Activated CD4-positive, alpha-beta T cell treated with anti-CD3 and anti-CD28 coated beads, Interleukin-2, amount 10 ng/mL, durations not matched to agents 24 days and 14 days (primary cell): ENCODE measurements around the gene CD74. TPM values are rescaled to one million over a fixed set of nuclear protein-coding genes. Genes with fewer than 3 reads are reported as not detected.

Experiments used
- DNase-seq: peaks from one replicate; pipeline ENCODE4 v3.0.0; 2022
- H3K27ac Mint-ChIP-seq: one replicate; pipeline ENCODE4 v1.8.0; 2022; ENCODE audit warnings: mild to moderate bottlenecking, mixed read lengths
- H3K27me3 Mint-ChIP-seq: one replicate; pipeline ENCODE4 v1.8.0; 2022; ENCODE audit warnings: mixed read lengths
- H3K36me3 Mint-ChIP-seq: one replicate; pipeline ENCODE4 v1.8.0; 2022; ENCODE audit warnings: low read depth, mild to moderate bottlenecking, mixed read lengths
- H3K4me1 Mint-ChIP-seq: one replicate; pipeline ENCODE4 v1.8.0; 2021; ENCODE audit warnings: mixed read lengths
- H3K4me3 Mint-ChIP-seq: one replicate; pipeline ENCODE4 v1.8.0; 2022; ENCODE audit warnings: mild to moderate bottlenecking, moderate library complexity, mixed read lengths
- H3K9me3 Mint-ChIP-seq: one replicate; pipeline ENCODE4 v1.8.0; 2021; ENCODE audit warnings: mixed read lengths
- intact Hi-C: fragments of 100-400 bp; cut with micrococcal nuclease; formaldehyde crosslinking; loops from one replicate; pipeline ENCODE4 v1.15.1; 2023
- total RNA-seq: library from RNA; stranded (reverse); gene quantifications from 2 replicates; pipeline ENCODE4 v1.2.3, GENCODE V29; 2022

The CD74 gene
- total RNA-seq, 1 donor from 2014 or later: 325 TPM

DNA sequence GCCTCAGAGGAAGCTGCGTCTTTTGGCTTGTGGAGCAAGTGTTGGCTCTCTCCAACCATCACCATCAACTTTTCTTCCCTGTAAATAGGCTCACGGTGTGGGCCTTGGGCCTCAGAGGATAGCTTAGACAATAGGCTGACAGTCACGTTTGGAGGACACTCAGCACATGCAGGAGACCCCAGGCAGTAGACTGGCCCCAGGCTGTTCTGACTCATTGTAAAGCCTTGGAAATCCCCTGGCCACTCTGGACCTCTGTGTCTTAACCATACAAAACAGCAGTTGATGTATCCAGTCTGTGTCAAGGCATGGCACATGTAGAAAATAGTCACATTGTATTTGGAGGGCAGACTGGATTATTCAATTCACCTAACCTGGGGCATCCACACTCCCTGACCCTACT is 18.6 kb downstream of the CD74 start:
- peaks cover 54% of the 10 kb centered on the region for H3K36me3 Mint-ChIP-seq
- H3K4me1 Mint-ChIP-seq: peaks cover 1% of the 10 kb centered on the region
- H3K27ac Mint-ChIP-seq: no peak overlapping the region
- H3K27me3 Mint-ChIP-seq: no peaks in the 10 kb centered on the region
- no peaks in the 10 kb centered on the region for H3K9me3 Mint-ChIP-seq
- intact Hi-C loops: no loop called here
- H3K4me3 Mint-ChIP-seq: no peak overlapping the region
- no peak for DNase-seq

DNA sequence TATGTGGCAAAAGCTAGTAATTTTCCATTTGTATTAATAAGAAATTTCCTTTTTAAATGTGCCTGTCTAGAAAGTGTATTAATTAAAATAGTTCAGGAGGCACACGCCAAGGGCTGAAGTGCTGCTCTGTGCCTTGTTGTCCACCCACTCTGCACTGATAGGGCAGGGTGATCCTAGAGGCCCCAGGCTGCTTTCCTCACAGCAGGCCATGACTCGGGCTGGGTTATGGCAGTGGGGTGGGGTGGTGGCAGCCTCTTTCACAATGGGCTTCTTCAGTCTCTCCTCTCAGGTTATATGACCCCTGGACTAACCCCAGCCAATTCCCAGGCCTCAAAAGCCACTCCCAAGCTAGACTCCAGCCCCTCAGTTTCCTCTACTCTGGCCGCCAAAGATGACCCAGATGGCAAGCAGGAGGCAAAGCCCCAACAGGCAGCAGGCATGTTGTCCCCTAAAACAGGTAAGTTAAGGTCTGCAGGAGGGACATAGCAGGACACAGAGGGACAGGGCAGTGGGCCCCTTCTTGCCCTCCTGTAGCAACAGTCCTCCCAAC is 19.5 kb downstream of the CD74 start:
- H3K9me3 Mint-ChIP-seq: no peaks in the 10 kb centered on the region
- peaks cover 50% of the 10 kb centered on the region for H3K36me3 Mint-ChIP-seq
- no peak overlapping the region for H3K4me3 Mint-ChIP-seq
- DNase-seq: no peak
- peaks cover 1% of the 10 kb centered on the region for H3K4me1 Mint-ChIP-seq
- no peaks in the 10 kb centered on the region for H3K27me3 Mint-ChIP-seq
- H3K27ac Mint-ChIP-seq: peak overlapping the region; percentile 45
- intact Hi-C loops: no loop called here

DNA sequence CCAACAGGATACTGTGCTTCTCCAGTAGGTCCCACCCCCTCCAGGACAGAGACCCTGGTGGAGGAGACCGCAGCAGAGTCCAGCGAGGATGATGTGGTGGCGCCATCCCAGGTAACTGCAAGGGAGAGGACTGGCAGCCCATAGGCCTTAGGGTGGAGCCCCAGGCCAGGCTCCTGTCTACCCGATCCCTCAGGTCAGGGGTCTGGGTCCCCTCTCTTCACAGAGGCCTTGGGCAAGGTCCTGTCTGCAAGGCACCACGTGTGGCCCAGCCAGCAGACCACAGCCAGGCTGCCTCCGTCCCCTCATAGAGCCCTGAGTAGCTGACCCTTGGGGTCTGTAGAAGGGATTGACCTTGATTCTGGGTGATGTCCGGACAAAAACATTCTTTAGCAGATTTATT is 20.0 kb downstream of the CD74 start:
- intact Hi-C loops: no loop called here
- H3K4me3 Mint-ChIP-seq: no peak overlapping the region
- peaks cover 52% of the 10 kb centered on the region for H3K36me3 Mint-ChIP-seq
- no peaks in the 10 kb centered on the region for H3K27me3 Mint-ChIP-seq
- H3K9me3 Mint-ChIP-seq: no peaks in the 10 kb centered on the region
- H3K27ac Mint-ChIP-seq: no peak overlapping the region
- DNase-seq: no peak
- H3K4me1 Mint-ChIP-seq: peaks cover 1% of the 10 kb centered on the region

DNA sequence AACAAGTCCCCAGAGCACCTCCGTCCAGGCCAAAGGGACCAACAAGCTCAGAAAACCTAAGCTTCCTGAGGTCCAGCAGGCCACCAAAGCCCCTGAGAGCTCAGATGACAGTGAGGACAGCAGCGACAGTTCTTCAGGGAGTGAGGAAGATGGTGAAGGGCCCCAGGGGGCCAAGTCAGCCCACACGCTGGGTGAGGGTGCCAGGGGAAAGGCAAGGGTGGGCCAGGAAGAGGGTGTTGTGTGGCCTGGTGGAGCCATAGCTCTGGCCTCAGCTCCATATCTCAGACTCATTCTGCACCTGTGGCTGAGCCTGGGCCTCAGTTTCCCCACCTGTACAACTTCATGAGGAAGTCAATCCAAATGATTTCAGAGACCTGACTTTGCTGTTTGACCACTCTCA is 20.7 kb downstream of the CD74 start:
- DNase-seq: no peak
- Mint-ChIP-seq H3K4me1 (peaks cover 1% of the 10 kb centered on the region), H3K27ac (no peak overlapping the region), H3K36me3 (peaks cover 50% of the 10 kb centered on the region), H3K4me3 (no peak overlapping the region), H3K27me3 (no peaks in the 10 kb centered on the region), H3K9me3 (no peaks in the 10 kb centered on the region)
- intact Hi-C loops: no loop called here

DNA sequence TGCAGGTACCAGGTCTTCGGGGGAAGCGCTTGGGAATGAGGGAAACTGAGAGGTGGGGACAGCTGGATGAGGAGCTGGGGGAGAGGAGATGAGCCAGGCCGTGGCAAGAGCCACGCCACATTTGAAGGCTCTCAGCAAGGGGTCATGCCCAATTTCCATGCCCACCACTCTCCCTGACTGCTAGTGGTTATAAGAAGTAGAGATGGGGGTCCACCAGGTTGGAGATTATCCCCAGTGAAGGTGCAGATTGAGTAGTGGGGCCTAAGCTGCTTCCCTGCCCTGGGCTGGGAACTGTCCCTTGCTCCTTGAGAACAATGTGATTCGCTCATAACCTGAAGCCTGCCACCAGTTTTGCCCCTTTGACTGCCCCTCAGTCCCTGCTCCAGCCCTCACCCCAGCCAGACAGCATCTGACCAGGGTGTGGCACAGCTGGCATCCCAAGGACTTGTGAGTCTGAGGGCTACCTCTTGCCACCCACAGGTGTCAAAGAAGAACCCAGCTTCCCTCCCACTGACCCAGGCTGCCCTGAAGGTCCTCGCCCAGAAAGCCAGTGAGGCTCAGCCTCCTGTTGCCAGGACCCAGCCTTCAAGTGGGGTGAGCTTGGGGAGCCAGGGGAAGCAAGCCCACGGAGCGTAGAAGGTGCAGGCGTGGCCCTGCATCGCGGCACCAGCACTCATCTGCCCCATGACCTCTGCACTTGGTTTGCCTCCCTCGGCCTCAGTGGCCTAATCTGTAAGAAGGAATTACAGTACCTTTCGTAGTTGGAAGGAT is 21.5 kb downstream of the CD74 start:
- DNase-seq: no peak
- no peaks in the 10 kb centered on the region for H3K9me3 Mint-ChIP-seq
- no peaks in the 10 kb centered on the region for H3K27me3 Mint-ChIP-seq
- no peak overlapping the region for H3K4me3 Mint-ChIP-seq
- H3K36me3 Mint-ChIP-seq: peaks cover 51% of the 10 kb centered on the region
- intact Hi-C loops: no loop called here
- H3K4me1 Mint-ChIP-seq: peaks cover 1% of the 10 kb centered on the region
- H3K27ac Mint-ChIP-seq: no peak overlapping the region

DNA sequence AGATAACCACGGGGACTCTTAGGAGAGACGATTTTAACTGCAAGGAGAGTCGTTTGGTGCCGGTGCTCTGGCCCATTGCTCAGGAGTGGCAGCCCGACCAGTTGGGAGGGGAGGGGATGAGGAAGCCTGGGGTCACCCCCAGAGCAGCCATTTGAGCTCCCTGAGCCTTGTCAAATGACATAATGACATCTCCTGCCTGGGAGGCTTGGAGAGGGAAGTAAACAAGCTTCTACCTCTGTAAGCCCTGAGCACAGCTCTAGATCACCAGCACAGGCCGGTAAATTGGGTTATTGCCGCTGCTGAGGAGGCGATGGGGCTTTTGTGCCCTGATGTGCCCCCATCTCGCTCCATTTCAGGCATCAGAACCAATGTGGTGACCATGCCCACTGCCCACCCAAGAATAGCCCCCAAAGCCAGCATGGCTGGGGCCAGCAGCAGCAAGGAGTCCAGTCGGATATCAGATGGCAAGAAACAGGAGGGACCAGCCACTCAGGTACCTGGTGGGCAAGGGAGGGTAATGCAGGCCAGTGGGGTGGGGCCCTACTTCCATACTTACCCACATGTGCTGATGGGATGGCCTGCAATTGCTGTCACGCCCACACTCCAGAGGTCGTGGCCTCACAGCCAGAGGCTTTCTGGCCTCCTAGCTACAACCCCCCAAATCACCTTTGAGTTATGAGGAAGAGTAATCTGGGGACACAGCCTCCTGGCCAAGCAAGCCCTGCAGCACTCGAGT is 23.0 kb downstream of the CD74 start:
- H3K4me1 Mint-ChIP-seq: peaks cover 1% of the 10 kb centered on the region
- no peaks in the 10 kb centered on the region for H3K27me3 Mint-ChIP-seq
- peaks cover 45% of the 10 kb centered on the region for H3K36me3 Mint-ChIP-seq
- DNase-seq: no peak
- no peaks in the 10 kb centered on the region for H3K9me3 Mint-ChIP-seq
- H3K4me3 Mint-ChIP-seq: no peak overlapping the region
- no peak overlapping the region for H3K27ac Mint-ChIP-seq
- intact Hi-C loops: no loop called here

DNA sequence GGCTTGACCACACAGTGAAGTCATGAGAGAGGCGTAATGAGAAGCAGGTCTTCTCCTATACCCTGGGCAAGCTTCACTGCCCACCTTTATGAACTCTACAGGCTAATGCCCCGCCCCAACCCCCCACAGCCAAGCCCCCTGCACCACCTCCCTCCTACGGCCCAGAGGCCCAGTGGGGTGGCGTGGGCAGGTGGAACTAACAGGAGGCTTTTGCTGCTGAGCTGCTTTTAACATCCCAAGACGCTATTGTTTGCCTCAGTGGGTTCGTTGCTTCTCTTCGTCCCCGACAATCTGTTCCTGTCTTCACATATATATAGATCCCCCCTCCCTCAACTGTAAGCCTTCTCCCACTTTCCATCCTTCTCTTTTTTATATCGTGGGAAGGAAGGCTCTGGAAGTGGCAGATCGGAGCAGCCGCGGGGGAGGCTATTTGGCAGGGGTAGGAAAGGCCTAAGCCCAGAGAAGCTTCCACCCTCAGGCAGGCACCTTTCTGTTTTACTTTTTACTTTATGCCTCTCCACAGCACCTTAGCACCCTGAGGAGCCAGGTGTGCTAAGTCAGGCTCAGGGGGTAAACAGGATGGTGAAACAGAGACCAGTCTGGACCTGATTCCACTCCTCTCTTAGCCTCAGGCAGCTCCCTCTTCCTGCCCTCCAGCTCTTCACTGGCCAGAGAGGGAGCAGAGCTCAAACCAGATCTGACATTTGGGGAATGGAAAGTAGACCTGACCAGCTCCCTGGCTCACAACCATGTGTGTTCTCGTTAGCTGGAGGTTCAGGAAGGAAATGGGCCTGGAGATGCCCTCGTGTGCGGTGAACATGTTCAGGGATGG is 26.5 kb downstream of the CD74 start:
- no peak for DNase-seq
- peaks cover 58% of the 10 kb centered on the region for H3K36me3 Mint-ChIP-seq
- H3K27ac Mint-ChIP-seq: no peak overlapping the region
- H3K4me1 Mint-ChIP-seq: no peaks in the 10 kb centered on the region
- intact Hi-C loops: no loop called here
- H3K9me3 Mint-ChIP-seq: no peaks in the 10 kb centered on the region
- H3K27me3 Mint-ChIP-seq: no peaks in the 10 kb centered on the region
- H3K4me3 Mint-ChIP-seq: no peak overlapping the region

DNA sequence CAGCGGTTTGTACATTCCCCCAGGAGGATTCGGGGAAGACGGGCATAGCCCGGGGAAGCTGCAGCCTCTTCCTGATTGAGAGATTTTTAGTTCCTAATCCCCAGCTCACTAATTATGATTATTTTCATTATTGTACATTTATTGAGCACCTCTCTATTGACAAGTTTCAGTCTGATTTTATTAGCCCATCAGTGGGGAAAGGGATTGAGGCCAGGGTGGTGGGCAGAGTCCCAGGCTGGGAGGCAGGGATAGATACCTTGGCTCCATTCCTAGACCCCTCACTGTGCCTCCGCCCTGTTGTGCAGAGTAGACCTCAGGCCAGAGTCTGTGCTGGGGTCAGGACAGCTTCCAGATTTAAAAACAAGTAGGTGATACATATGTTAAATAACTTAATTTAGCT is 28.0 kb downstream of the CD74 start:
- H3K4me3 Mint-ChIP-seq: no peak overlapping the region
- intact Hi-C loops: no loop called here
- H3K27ac Mint-ChIP-seq: no peak overlapping the region
- H3K4me1 Mint-ChIP-seq: no peaks in the 10 kb centered on the region
- no peaks in the 10 kb centered on the region for H3K27me3 Mint-ChIP-seq
- DNase-seq: no peak
- no peaks in the 10 kb centered on the region for H3K9me3 Mint-ChIP-seq
- peaks cover 63% of the 10 kb centered on the region for H3K36me3 Mint-ChIP-seq

DNA sequence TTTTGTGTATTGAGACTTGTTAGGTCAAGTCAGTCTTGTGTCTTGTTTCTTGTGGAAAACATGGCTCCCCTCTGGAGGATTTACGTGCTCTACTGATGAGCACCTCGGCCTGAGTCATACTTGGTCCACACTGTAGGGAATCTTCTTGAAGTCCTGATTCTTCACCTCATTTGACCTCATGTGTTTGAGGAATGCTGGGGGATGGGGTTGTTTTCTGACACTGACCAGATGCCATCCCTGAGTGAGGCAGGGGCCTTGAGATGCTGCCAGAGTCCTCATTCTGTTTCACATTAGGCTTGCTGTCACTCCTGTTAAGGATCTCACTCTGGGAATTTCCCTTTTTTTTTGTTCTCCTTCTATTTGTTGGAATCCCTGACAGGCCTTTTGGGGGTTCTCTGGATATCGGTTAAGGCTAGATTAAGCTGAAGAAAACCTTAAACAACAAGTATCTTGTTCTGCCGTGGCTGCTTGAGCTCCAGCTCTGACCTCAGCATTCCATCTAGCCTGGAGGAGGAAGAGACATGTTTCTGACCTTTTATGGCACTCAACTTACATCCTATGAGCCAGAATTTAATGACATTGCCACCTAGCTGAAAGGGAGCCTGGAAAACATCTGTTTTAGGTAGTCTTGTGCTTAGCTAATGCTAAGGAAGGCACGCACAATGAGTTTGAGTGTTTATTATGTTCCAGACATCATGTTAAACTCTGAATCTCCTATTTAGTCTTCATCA is 34.6 kb downstream of the CD74 start:
- H3K4me1 Mint-ChIP-seq: no peaks in the 10 kb centered on the region
- no peak for DNase-seq
- no peak overlapping the region for H3K4me3 Mint-ChIP-seq
- H3K9me3 Mint-ChIP-seq: no peaks in the 10 kb centered on the region
- no peaks in the 10 kb centered on the region for H3K27me3 Mint-ChIP-seq
- peaks cover 66% of the 10 kb centered on the region for H3K36me3 Mint-ChIP-seq
- intact Hi-C loops: no loop called here
- no peak overlapping the region for H3K27ac Mint-ChIP-seq

DNA sequence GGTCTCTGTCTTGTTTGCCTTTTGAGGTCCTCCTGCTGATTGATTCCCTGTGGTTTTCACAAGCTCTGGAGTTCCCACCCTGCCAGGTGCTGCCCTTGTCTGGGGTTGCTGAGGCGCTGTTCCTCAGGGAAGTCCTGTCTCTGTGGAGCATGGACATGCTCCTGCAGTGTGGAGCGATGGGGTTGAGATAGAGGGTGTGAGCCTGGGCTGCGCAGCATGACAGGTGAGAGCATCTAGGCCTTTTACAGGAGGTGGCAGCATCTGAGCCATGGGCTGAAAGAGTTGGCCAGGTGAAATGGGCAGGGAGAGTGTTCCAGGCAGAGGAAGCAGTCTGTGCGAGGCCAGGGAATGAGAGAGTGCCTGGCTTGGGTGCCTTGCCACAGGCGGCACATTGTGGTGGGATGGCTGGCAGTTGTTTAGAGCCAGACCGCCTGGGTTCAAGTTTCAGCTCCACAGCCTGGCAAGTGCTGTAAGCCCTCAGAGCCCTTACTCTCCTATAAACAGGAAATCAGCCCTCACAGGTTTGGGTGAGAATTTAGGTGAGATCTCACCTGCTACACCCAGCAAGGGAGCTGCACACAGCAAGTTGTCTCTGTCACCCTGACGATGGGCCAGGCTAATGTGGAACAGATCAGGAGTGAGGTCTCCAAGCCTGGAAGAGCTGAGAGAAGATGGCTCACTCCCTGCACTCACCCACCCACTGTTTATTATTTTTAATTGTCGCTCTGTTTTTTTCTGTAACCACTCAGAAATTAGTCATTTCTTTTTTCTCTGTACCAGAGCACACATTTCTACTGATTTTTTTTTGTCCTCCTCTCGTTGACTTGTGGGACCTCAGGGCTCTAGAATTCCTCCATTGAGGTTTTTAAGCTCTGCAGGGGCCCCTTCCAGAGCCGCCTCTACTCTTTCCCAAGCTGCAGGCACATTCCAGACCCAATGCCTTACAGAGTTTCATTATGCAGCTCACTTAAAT is 35.6 kb downstream of the CD74 start:
- no peaks in the 10 kb centered on the region for H3K4me1 Mint-ChIP-seq
- H3K27me3 Mint-ChIP-seq: no peaks in the 10 kb centered on the region
- no peaks in the 10 kb centered on the region for H3K9me3 Mint-ChIP-seq
- H3K4me3 Mint-ChIP-seq: no peak overlapping the region
- no peak for DNase-seq
- no peak overlapping the region for H3K27ac Mint-ChIP-seq
- intact Hi-C loops: no loop called here
- H3K36me3 Mint-ChIP-seq: peaks cover 64% of the 10 kb centered on the region

DNA sequence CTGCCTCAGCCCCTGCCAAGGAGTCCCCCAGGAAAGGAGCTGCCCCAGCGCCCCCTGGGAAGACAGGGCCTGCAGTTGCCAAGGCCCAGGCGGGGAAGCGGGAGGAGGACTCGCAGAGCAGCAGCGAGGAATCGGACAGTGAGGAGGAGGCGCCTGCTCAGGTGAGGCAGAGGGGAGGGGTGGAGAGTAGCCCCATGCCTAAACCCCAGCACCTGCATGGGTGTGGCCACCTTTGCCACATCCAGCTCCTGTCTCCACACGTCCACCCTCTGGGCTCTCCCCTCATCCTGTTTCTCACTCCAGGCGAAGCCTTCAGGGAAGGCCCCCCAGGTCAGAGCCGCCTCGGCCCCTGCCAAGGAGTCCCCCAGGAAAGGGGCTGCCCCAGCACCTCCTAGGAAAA is 38.1 kb downstream of the CD74 start:
- Mint-ChIP-seq H3K4me1 (peaks cover 2% of the 10 kb centered on the region), H3K27me3 (no peaks in the 10 kb centered on the region), H3K36me3 (peaks cover 69% of the 10 kb centered on the region), H3K4me3 (no peak overlapping the region), H3K9me3 (no peaks in the 10 kb centered on the region), H3K27ac (no peak overlapping the region)
- DNase-seq: no peak
- intact Hi-C loops: no loop called here

DNA sequence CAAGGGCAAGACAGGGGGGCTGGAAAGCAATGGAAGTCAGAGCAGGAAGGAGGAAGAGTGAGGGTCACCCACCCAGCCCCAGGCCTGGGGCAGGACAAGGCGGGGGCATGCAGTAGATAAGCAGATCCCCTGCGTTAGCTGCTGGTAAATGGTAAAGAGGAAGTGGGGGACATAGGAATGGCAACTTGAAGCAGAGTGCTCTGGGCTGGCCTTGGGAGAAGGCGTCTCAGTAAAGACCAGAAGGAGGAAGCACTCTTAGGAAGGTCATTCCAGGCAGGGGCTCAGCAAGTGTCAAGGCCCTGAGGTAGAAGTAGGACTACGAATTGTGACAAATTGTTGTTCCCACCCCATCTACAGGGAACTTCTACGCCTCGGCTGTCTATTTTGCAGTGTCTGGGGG is 40.1 kb downstream of the CD74 start:
- DNase-seq: no peak
- Mint-ChIP-seq H3K36me3 (peaks cover 63% of the 10 kb centered on the region), H3K27me3 (no peaks in the 10 kb centered on the region), H3K4me3 (no peak overlapping the region), H3K27ac (no peak overlapping the region), H3K9me3 (no peaks in the 10 kb centered on the region), H3K4me1 (peaks cover 2% of the 10 kb centered on the region)
- intact Hi-C loops: no loop called here
